NCI-H2081 treated with DMSO at 0.1 percent for 48 hours (cell line): ENCODE measurements around the gene LCN12.

Experiments
- DNase-seq: peaks from one replicate; lab custom pipeline; 2025; lab: John Stamatoyannopoulos, UW

Gene LCN12

GRCh38 chr9:136974817-136975535, 22.9 kb downstream of the LCN12 start:
- no peak for DNase-seq

- no peak for DNase-seq
Observed at GRCh38 chr9:136975644-136976043, 23.6 kb downstream of the LCN12 start.

- DNase-seq = no peak
Observed at GRCh38 chr9:136977223-136977622, 25.1 kb downstream of the LCN12 start, which contains the start of gene PTGDS. PTGDS (plus strand) TSS chr9:136977504; CDS start chr9:136977579, 75 bp downstream.

- DNase-seq = no peak
Observed at GRCh38 chr9:136977649-136978072, 25.6 kb downstream of the LCN12 start.

- DNase-seq = no peak
Observed at GRCh38 chr9:136978073-136978864, 26.2 kb downstream of the LCN12 start.

- DNase-seq = no peak
Observed at GRCh38 chr9:136978865-136979544, 26.9 kb downstream of the LCN12 start.

GRCh38 chr9:136979769-136980587, 27.9 kb downstream of the LCN12 start:
- no peak for DNase-seq

GRCh38 chr9:136980669-136981478, 28.8 kb downstream of the LCN12 start:
- DNase-seq = no peak

GRCh38 chr9:136981588-136982231, 29.6 kb downstream of the LCN12 start:
- no peak for DNase-seq

- no peak for DNase-seq
Observed at GRCh38 chr9:136982232-136983051, 30.4 kb downstream of the LCN12 start, which contains the start of gene LCNL1. LCNL1 (plus strand) TSS chr9:136982993; CDS start chr9:136983587, 594 bp downstream.

- DNase-seq = no peak
Observed at GRCh38 chr9:136983167-136983566, 31.1 kb downstream of the LCN12 start.

- DNase-seq = no peak
Observed at GRCh38 chr9:136983656-136984314, 31.7 kb downstream of the LCN12 start.

GRCh38 chr9:136984464-136985026, 32.5 kb downstream of the LCN12 start:
- no peak for DNase-seq

GRCh38 chr9:136985027-136985602, 33.0 kb downstream of the LCN12 start:
- DNase-seq = no peak

GRCh38 chr9:136985853-136986252, 33.8 kb downstream of the LCN12 start:
- no peak for DNase-seq

GRCh38 chr9:136988872-136989271, 36.8 kb downstream of the LCN12 start:
- DNase-seq = no peak

- no peak for DNase-seq
Observed at GRCh38 chr9:136990242-136990911, 38.3 kb downstream of the LCN12 start.
